Measurements from ENCODE around the gene GADD45GIP1. TPM values are rescaled to one million over a fixed set of nuclear protein-coding genes. Genes with fewer than 3 reads are reported as not detected.

The GADD45GIP1 gene
- total RNA-seq, 6 experiments from 2014 or later, result 7.7 to 29.3 (median 10.0) TPM

DNA sequence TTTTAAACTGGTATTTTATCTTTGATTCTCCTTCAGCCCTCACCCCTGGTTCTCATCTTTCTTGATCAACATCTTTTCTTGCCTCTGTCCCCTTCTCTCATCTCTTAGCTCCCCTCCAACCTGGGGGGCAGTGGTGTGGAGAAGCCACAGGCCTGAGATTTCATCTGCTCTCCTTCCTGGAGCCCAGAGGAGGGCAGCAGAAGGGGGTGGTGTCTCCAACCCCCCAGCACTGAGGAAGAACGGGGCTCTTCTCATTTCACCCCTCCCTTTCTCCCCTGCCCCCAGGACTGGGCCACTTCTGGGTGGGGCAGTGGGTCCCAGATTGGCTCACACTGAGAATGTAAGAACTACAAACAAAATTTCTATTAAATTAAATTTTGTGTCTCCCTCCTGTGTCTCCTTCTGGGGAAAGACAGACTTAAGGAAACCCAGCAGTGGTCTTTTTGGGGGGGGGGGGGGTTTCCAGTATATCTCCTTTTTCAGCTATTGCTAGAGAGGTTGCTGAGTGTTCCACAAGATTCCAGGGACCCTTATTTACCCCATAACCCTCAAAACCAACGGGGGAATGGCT lies 12.8 kb downstream of the GADD45GIP1 start:
- H3K9me3 ChIP-seq, result no peaks in the 10 kb centered on the region
- H3K4me1 ChIP-seq, result peaks cover 0 to 45% (median 15%) of the 10 kb centered on the region in 4 donors
- no peak overlapping the region for H3K27ac ChIP-seq
- H3K36me3 ChIP-seq, result peaks cover 7 to 73% (median 48%) of the 10 kb centered on the region in 4 donors
- intact Hi-C loops (cut with DNase I), result no loop called here
- no peak overlapping the region for H3K4me3 ChIP-seq
- TF ChIP-seq, protein P1, sequence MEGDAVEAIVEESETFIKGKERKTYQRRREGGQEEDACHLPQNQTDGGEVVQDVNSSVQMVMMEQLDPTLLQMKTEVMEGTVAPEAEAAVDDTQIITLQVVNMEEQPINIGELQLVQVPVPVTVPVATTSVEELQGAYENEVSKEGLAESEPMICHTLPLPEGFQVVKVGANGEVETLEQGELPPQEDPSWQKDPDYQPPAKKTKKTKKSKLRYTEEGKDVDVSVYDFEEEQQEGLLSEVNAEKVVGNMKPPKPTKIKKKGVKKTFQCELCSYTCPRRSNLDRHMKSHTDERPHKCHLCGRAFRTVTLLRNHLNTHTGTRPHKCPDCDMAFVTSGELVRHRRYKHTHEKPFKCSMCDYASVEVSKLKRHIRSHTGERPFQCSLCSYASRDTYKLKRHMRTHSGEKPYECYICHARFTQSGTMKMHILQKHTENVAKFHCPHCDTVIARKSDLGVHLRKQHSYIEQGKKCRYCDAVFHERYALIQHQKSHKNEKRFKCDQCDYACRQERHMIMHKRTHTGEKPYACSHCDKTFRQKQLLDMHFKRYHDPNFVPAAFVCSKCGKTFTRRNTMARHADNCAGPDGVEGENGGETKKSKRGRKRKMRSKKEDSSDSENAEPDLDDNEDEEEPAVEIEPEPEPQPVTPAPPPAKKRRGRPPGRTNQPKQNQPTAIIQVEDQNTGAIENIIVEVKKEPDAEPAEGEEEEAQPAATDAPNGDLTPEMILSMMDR (IDR thresholded peaks at IDR 0.05), result no peak
- no peak for TF ChIP-seq POLR2A (IDR thresholded peaks at IDR 0.05)
- ATAC-seq (no peak), DNase-seq (no peak)
- H3K27me3 ChIP-seq, result no peaks in the 10 kb centered on the region
- WGBS (ENCODE audit: insufficient coverage, low coverage, low lambda C conversion rate, missing lambda C conversion rate), result 60% methylated on average over 1 of the region's 2 CpGs

DNA sequence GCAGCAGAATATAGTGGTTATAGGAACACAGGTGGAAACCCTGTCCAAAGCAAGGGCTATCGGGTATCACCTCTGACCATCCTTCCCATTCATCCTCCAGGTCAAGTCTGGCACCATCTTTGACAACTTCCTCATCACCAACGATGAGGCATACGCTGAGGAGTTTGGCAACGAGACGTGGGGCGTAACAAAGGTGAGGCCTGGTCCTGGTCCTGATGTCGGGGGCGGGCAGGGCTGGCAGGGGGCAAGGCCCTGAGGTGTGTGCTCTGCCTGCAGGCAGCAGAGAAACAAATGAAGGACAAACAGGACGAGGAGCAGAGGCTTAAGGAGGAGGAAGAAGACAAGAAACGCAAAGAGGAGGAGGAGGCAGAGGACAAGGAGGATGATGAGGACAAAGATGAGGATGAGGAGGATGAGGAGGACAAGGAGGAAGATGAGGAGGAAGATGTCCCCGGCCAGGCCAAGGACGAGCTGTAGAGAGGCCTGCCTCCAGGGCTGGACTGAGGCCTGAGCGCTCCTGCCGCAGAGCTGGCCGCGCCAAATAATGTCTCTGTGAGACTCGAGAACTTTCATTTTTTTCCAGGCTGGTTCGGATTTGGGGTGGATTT lies 13.5 kb downstream of the GADD45GIP1 start:
- WGBS (ENCODE audit: insufficient coverage, low coverage, low lambda C conversion rate, missing lambda C conversion rate), result 82% methylated on average over 16 of the region's 18 CpGs
- no peak overlapping the region for H3K27ac ChIP-seq
- intact Hi-C loops (cut with DNase I), result no loop called here

DNA sequence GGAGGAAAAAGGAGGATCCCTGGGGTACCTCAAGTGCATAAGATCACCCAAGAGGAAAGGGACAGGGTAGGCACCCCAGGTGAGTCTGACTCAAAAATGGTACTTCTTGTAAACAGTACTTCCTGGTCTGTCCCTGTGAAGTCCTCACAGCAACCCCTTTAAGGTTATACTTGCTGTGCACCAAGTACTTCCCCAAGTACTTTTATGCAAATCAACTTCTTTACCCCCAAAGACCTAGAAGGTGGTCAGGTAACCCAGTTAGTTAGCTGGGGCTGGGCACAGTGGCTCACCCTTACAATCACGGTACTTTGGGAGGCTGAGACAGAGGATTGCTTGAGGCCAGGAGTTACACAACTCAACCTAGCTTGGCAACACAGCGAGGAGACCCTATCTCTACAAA lies 16.1 kb downstream of the GADD45GIP1 start:
- ATAC-seq, result no peak
- Histone ChIP-seq H3K27ac (no peak overlapping the region), H3K4me3 (peak overlapping the region in 2 of 3 donors; percentile 94 to 97), H3K27me3 (no peaks in the 10 kb centered on the region), H3K36me3 (peaks cover 7 to 60% (median 40%) of the 10 kb centered on the region in 4 donors), H3K9me3 (no peaks in the 10 kb centered on the region), H3K4me1 (peaks cover 0 to 40% (median 11%) of the 10 kb centered on the region in 4 donors)
- 87% methylated on average over 2 of the region's 2 CpGs for WGBS (ENCODE audit: insufficient coverage, low coverage, low lambda C conversion rate, missing lambda C conversion rate)
- intact Hi-C loops (cut with DNase I), result no loop called here
- TF ChIP-seq POLR2A (IDR thresholded peaks at IDR 0.05), result no peak
- TF ChIP-seq, protein P1 (IDR thresholded peaks at IDR 0.05), result no peak
- no peak for DNase-seq

More for the DNA sequence above, 13.5 kb downstream of the GADD45GIP1 start:
- Histone ChIP-seq H3K9me3 (no peaks in the 10 kb centered on the region), H3K27me3 (no peaks in the 10 kb centered on the region), H3K4me1 (peaks cover 0 to 45% (median 15%) of the 10 kb centered on the region in 4 donors), H3K4me3 (no peak overlapping the region), H3K36me3 (peaks cover 7 to 67% (median 45%) of the 10 kb centered on the region in 4 donors)
- TF ChIP-seq POLR2A (IDR thresholded peaks at IDR 0.05), result no peak
- TF ChIP-seq, protein P1 (IDR thresholded peaks at IDR 0.05), result no peak
- DNase-seq (no peak), ATAC-seq (no peak)

DNA sequence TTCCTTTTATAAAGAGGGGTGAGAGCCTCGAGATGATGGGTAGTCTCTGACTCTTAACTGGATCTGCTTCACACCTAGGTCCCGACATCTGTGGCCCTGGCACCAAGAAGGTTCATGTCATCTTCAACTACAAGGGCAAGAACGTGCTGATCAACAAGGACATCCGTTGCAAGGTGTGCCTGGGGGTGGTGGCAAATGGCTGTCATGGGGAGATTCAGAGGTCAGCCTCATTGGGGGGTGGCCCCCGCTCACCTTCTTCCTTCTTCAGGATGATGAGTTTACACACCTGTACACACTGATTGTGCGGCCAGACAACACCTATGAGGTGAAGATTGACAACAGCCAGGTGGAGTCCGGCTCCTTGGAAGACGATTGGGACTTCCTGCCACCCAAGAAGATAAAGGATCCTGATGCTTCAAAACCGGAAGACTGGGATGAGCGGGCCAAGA lies 17.0 kb downstream of the GADD45GIP1 start:
- no peak for TF ChIP-seq POLR2A (IDR thresholded peaks at IDR 0.05)
- TF ChIP-seq, protein P1 (IDR thresholded peaks at IDR 0.05), result no peak
- ATAC-seq (no peak), DNase-seq (no peak)
- H3K27ac ChIP-seq, result peak overlapping the region in 1 of 3 donors; percentile 81
- no peaks in the 10 kb centered on the region for H3K9me3 ChIP-seq
- intact Hi-C loops (cut with DNase I), result loop anchor here in 1 of 2 donors (10.0 kb wide), 1 partner anchor 55 kb away; the partner anchor contains the start of genes DNASE2 and KLF1
- no peaks in the 10 kb centered on the region for H3K27me3 ChIP-seq
- peaks cover 0 to 40% (median 11%) of the 10 kb centered on the region in 4 donors for H3K4me1 ChIP-seq
- H3K36me3 ChIP-seq, result peaks cover 7 to 59% (median 40%) of the 10 kb centered on the region in 4 donors
- peak overlapping the region; percentile 94 to 100 (median 97) for H3K4me3 ChIP-seq
- WGBS (ENCODE audit: insufficient coverage, low coverage, low lambda C conversion rate, missing lambda C conversion rate), result 36% methylated on average over 4 of the region's 10 CpGs

Data from right lobe of liver (tissue), 6 donors.